H1 (cell line): Measurements from ENCODE around the gene MEF2D. TPM values are rescaled to one million over a fixed set of nuclear protein-coding genes. Genes with fewer than 3 reads are reported as not detected.

Source experiments
- CTCF ChIA-PET: fragments of 300-600 bp; sonication (Branson Sonifier 250); formaldehyde crosslinking; loops from one replicate; lab custom pipeline; 2021; ENCODE audit not compliant: partially characterized antibody; lab: Charles Lee
- POLR2A ChIA-PET: fragments of 300-600 bp; sonication (Branson Sonifier 250); formaldehyde crosslinking; loops from one replicate; lab custom pipeline; 2021; ENCODE audit warnings: inconsistent platforms; ENCODE audit not compliant: partially characterized antibody; lab: Charles Lee
- DNase-seq, 2 experiments: peaks; one replicate each; pipeline versions ENCODE4 v3.0.0 to v3.0.0-alpha.2; 2010 to 2022; ENCODE audit warnings: low spot score in 2 of 2, low read depth in 1 of 2, mixed read lengths in 1 of 2
- FAIRE-seq: peaks from 2 replicates; lab custom pipeline; 2011; peaks lifted over from hg19 to GRCh38; lab: Jason Lieb, UNC
- H2AFZ ChIP-seq: 2 replicates; pipeline ENCODE4 v1.8.1; 2012; ENCODE audit warnings: low read length, inconsistent platforms
- H2AK5ac ChIP-seq: 2 replicates; pipeline ENCODE4 v1.6.1; 2013; ENCODE audit warnings: low read depth, low read length
- H2BK120ac ChIP-seq: replicated peaks from 2 replicates; pipeline ENCODE3; 2013; ENCODE audit warnings: low read depth, low read length, inconsistent platforms
- H2BK12ac ChIP-seq: 2 replicates; pipeline ENCODE4 v1.6.1; 2013; ENCODE audit warnings: low read depth, low read length
- H2BK15ac ChIP-seq: 2 replicates; pipeline ENCODE4 v1.6.1; 2013; ENCODE audit warnings: low read length
- H2BK20ac ChIP-seq: 2 replicates; pipeline ENCODE4 v1.6.1; 2013; ENCODE audit warnings: low read length
- H2BK5ac ChIP-seq: 2 replicates; pipeline ENCODE4 v1.6.1; 2013; ENCODE audit warnings: low read depth, low read length
- H3K14ac ChIP-seq: 2 replicates; pipeline ENCODE4 v1.6.1; 2013; ENCODE audit warnings: inconsistent platforms; ENCODE audit not compliant: insufficient read length
- H3K18ac ChIP-seq: 2 replicates; pipeline ENCODE4 v1.6.1; 2013; ENCODE audit warnings: low read length; ENCODE audit errors: extremely low read depth
- H3K23ac ChIP-seq: 2 replicates; pipeline ENCODE4 v1.6.1; 2013; ENCODE audit warnings: inconsistent platforms; ENCODE audit not compliant: insufficient read length
- H3K23me2 ChIP-seq: 2 replicates; pipeline ENCODE4 v1.6.1; 2013; ENCODE audit warnings: low read depth, low read length
- H3K27ac ChIP-seq: 2 replicates; pipeline ENCODE4 v1.6.1; 2011; ENCODE audit warnings: low read depth, low read length, inconsistent platforms
- H3K27me3 ChIP-seq, 4 experiments: replicated peaks in 1 of 4; 1 replicate in 1 of 4; 2 replicates in 3 of 4; pipeline versions ENCODE4 v1.6.1 to v1.8.1; 2011 to 2013; ENCODE audit warnings: low read length in 3 of 4, mild to moderate bottlenecking in 3 of 4, inconsistent platforms in 2 of 4, mixed read lengths in 2 of 4, moderate library complexity in 1 of 4; ENCODE audit not compliant: control insufficient read depth in 3 of 4, insufficient read depth in 3 of 4; ENCODE audit errors: extremely low read depth in 1 of 4
- H3K36me3 ChIP-seq, 4 experiments: 2 replicates each; pipeline versions ENCODE4 v1.6.1 to v1.8.1; 2011 to 2013; ENCODE audit warnings: mild to moderate bottlenecking in 4 of 4, low read length in 3 of 4, moderate library complexity in 2 of 4, control low read depth in 1 of 4, inconsistent platforms in 1 of 4; ENCODE audit not compliant: insufficient read depth in 4 of 4, control insufficient read depth in 2 of 4
- H3K4ac ChIP-seq: replicated peaks from 2 replicates; pipeline ENCODE3; 2013; ENCODE audit warnings: low read length, low read depth, mixed read lengths, inconsistent platforms; ENCODE audit not compliant: insufficient read length
- H3K4me1 ChIP-seq, 4 experiments: replicated peaks in 1 of 4; 1 replicate in 1 of 4; 2 replicates in 3 of 4; pipeline versions ENCODE4 v1.6.1 to v1.8.1; 2011 to 2013; ENCODE audit warnings: low read length in 3 of 4, inconsistent platforms in 2 of 4, mixed read lengths in 1 of 4; ENCODE audit not compliant: insufficient read depth in 4 of 4, control insufficient read depth in 3 of 4
- H3K4me2 ChIP-seq, 2 experiments: 2 replicates each; pipeline versions ENCODE4 v1.6.1 to v1.8.1; 2011 to 2013; ENCODE audit warnings: low read depth in 2 of 2, low read length in 2 of 2, control low read depth in 1 of 2, inconsistent platforms in 1 of 2, mild to moderate bottlenecking in 1 of 2; ENCODE audit not compliant: insufficient read depth in 1 of 2
- H3K4me3 ChIP-seq, 4 experiments: fragments of 200-600, 300-600 bp in 1 of 4; sonication (generic), shearing (Covaris generic), sonication (Bioruptor Twin) in 1 of 4; 2 replicates each; pipeline versions ENCODE4 v1.5.1 to v1.8.1; 2011 to 2016; ENCODE audit warnings: low read length in 4 of 4, low read depth in 3 of 4, control low read depth in 2 of 4, inconsistent platforms in 2 of 4, mild to moderate bottlenecking in 2 of 4, mixed read lengths in 1 of 4, moderate library complexity in 1 of 4; ENCODE audit not compliant: insufficient read depth in 2 of 4; ENCODE audit errors: extremely low read depth in 1 of 4
- H3K56ac ChIP-seq: replicated peaks from 2 replicates; pipeline ENCODE3; 2013; ENCODE audit warnings: low read depth, mild to moderate bottlenecking, mixed read lengths, low read length, inconsistent platforms; ENCODE audit not compliant: insufficient read length
- H3K79me1 ChIP-seq: 2 replicates; pipeline ENCODE4 v1.6.1; 2013; ENCODE audit warnings: low read depth, low read length, control low read depth
- H3K79me2 ChIP-seq, 2 experiments: 2 replicates each; pipeline versions ENCODE4 v1.6.1 to v1.8.1; 2012 to 2013; ENCODE audit warnings: low read length in 2 of 2, mild to moderate bottlenecking in 2 of 2, inconsistent platforms in 1 of 2; ENCODE audit not compliant: insufficient read depth in 2 of 2, control insufficient read depth in 1 of 2
- H3K9ac ChIP-seq, 4 experiments: replicated peaks in 1 of 4; 1 replicate in 1 of 4; 2 replicates in 3 of 4; pipeline versions ENCODE4 v1.6.1 to v1.8.1; 2011 to 2013; ENCODE audit warnings: low read depth in 3 of 4, low read length in 3 of 4, control low read depth in 2 of 4, mild to moderate bottlenecking in 2 of 4, moderate library complexity in 2 of 4, inconsistent platforms in 1 of 4; ENCODE audit errors: extremely low read depth in 1 of 4
- H3K9me3 ChIP-seq, 2 experiments: 2 replicates each; pipeline versions ENCODE4 v1.6.1 to v1.8.1; 2012 to 2013; ENCODE audit warnings: mild to moderate bottlenecking in 2 of 2, moderate library complexity in 2 of 2, control low read depth in 1 of 2, inconsistent platforms in 1 of 2, low read depth in 1 of 2, low read length in 1 of 2, mixed read lengths in 1 of 2; ENCODE audit not compliant: insufficient read depth in 2 of 2
- H4K20me1 ChIP-seq, 2 experiments: replicated peaks in 1 of 2; 2 replicates each; pipeline versions ENCODE3 to v1.8.1; 2011 to 2013; ENCODE audit warnings: inconsistent platforms in 2 of 2, low read length in 2 of 2, mild to moderate bottlenecking in 1 of 2; ENCODE audit not compliant: insufficient read depth in 2 of 2, control insufficient read depth in 1 of 2
- H4K5ac ChIP-seq: 2 replicates; pipeline ENCODE4 v1.6.1; 2013; ENCODE audit warnings: low read length, low read depth, mixed read lengths, inconsistent platforms; ENCODE audit not compliant: insufficient read length
- H4K8ac ChIP-seq: 2 replicates; pipeline ENCODE4 v1.8.0; 2013; ENCODE audit warnings: mild to moderate bottlenecking, moderate library complexity, low read length, inconsistent platforms; ENCODE audit not compliant: insufficient read depth; ENCODE audit errors: extremely low read depth
- H4K91ac ChIP-seq: replicated peaks from 2 replicates; pipeline ENCODE3; 2013; ENCODE audit warnings: low read length, mixed read lengths, inconsistent platforms; ENCODE audit not compliant: insufficient read length
- CHD2 ChIP-seq: IDR thresholded peaks from 2 replicates; pipeline ENCODE4 v1.6.1; 2012; ENCODE audit warnings: low read length, improper control_type of control experiment
- EP300 ChIP-seq, 2 experiments: IDR thresholded peaks; 1 replicate in 1 of 2; 2 replicates in 1 of 2; pipeline ENCODE4 v1.6.1; 2011 to 2012; ENCODE audit warnings: low read depth in 2 of 2, low read length in 2 of 2, mild to moderate bottlenecking in 2 of 2, borderline replicate concordance in 1 of 2, inconsistent platforms in 1 of 2, moderate library complexity in 1 of 2
- FOSL1 ChIP-seq: IDR thresholded peaks from 2 replicates; pipeline ENCODE4 v1.6.1; 2011; ENCODE audit warnings: mild to moderate bottlenecking, low read depth, low read length, moderate library complexity; ENCODE audit not compliant: insufficient read depth
- GABPA ChIP-seq: IDR thresholded peaks from 2 replicates; pipeline ENCODE4 v1.6.1; 2011; ENCODE audit warnings: mild to moderate bottlenecking, low read length, moderate library complexity, borderline replicate concordance; ENCODE audit not compliant: insufficient read depth
- HDAC2 ChIP-seq, 2 experiments: fragments of 300-600 bp in 1 of 2; sonication (generic) in 1 of 2; IDR thresholded peaks; 2 replicates each; pipeline ENCODE4 v1.6.1; 2011 to 2012; ENCODE audit warnings: low read depth in 2 of 2, low read length in 2 of 2, mild to moderate bottlenecking in 2 of 2, moderate library complexity in 2 of 2, borderline replicate concordance in 1 of 2, inconsistent platforms in 1 of 2
- JUND ChIP-seq: IDR thresholded peaks from 2 replicates; pipeline ENCODE4 v1.6.1; 2011; ENCODE audit warnings: mild to moderate bottlenecking, improper control_type of control experiment, low read length
- NANOG ChIP-seq: IDR thresholded peaks from 2 replicates; pipeline ENCODE4 v1.6.1; 2011; ENCODE audit warnings: low read length, low read depth, mild to moderate bottlenecking, inconsistent platforms; ENCODE audit not compliant: insufficient read depth, poor library complexity, severe bottlenecking
- NRF1 ChIP-seq: IDR thresholded peaks from 2 replicates; pipeline ENCODE4 v1.6.1; 2011; ENCODE audit warnings: mild to moderate bottlenecking, low read depth, low read length, improper control_type of control experiment
- SIN3A ChIP-seq, 2 experiments: IDR thresholded peaks in 1 of 2; conservative IDR thresholded peaks in 1 of 2; 2 replicates each; pipeline ENCODE4 v1.6.1; 2011 to 2012; ENCODE audit warnings: low read length in 2 of 2, improper control_type of control experiment in 1 of 2, low read depth in 1 of 2, mild to moderate bottlenecking in 1 of 2
- SP4 ChIP-seq: IDR thresholded peaks from 2 replicates; pipeline ENCODE4 v1.6.1; 2012; ENCODE audit warnings: low read length, inconsistent platforms
- SUZ12 ChIP-seq: fragments of 200-600 bp; sonication (generic); IDR thresholded peaks from 2 replicates; pipeline ENCODE4 v1.6.1; 2012; ENCODE audit warnings: mild to moderate bottlenecking, inconsistent platforms, low read length, moderate library complexity, mixed read lengths
- WGBS, 2 experiments: shearing (Covaris generic) in 1 of 2; methylation state at CpG; one replicate each; pipeline versions ENCODE4 v1.1.6 to v1.1.7; 2013 to 2015; ENCODE audit warnings: low lambda C conversion rate in 2 of 2, mixed read lengths in 2 of 2, inconsistent platforms in 1 of 2, low coverage in 1 of 2, missing lambda C conversion rate in 1 of 2; ENCODE audit not compliant: insufficient replicate concordance in 2 of 2, insufficient coverage in 1 of 2, insufficient read length in 1 of 2; ENCODE audit errors: extremely low coverage in 1 of 2, missing lambda C conversion rate in 1 of 2; 5-methylcytosine and 5-hydroxymethylcytosine counted together
- polyA plus RNA-seq, 7 experiments: library from polyadenylated mRNA; depleted of rRNA in 3 of 7; stranded (reverse) in 5 of 7; unstranded in 2 of 7; fragments of >200 nt in 5 of 7; fragments of 200-250 nt in 2 of 7; gene quantifications; 1 replicate in 5 of 7; 2 replicates in 1 of 7; 4 replicates in 1 of 7; pipeline versions ENCODE4 v1.2.1 to v1.2.3, GENCODE V29; 2011 to 2013; ENCODE audit warnings: missing spikeins in 2 of 7, mixed read lengths in 2 of 7
- total RNA-seq: library from RNA; stranded (reverse); fragmentation: NEBNext Ultra II Directional; extraction: Animal tissue kit (Norgen Biotek cat#: 25700); gene quantifications from 2 replicates; pipeline ENCODE4 v1.2.1, GENCODE V29; 2021
- TF ChIP-seq, protein P1 (sequence below): IDR thresholded peaks from 2 replicates; pipeline ENCODE4 v1.6.1; 2012; ENCODE audit warnings: inconsistent platforms

The MEF2D gene
- total and polyA plus RNA-seq, 2 of the 8 experiments (the other 6 are each of a cell fraction or from before 2014, with no cell fraction given): 17.3 to 20.3 TPM

- Histone ChIP-seq H3K4me3 (peak overlapping the region in 2 of 4 experiments; percentile 10 to 46; a peak in 5 of 8 replicates), H3K79me1 (no peaks in the 10 kb centered on the region), H4K20me1 (peaks cover 2 to 10% of the 10 kb centered on the region in 2 experiments), H2AFZ (no peak overlapping the region), H2BK15ac (no peak overlapping the region), H2BK120ac (no peak overlapping the region), H2BK20ac (no peak overlapping the region), H4K5ac (no peak overlapping the region), H3K4ac (no peak overlapping the region), H3K27ac (no peak overlapping the region), H3K4me1 (peaks cover 6 to 26% (median 9%) of the 10 kb centered on the region in 4 experiments), H3K9me3 (no peaks in the 10 kb centered on the region), H4K91ac (no peak overlapping the region), H3K9ac (no peak overlapping the region), H3K23me2 (peaks cover 6% of the 10 kb centered on the region; the same call in 1 of the 2 replicates), H3K4me2 (peak overlapping the region; percentile 54 to 60), H3K18ac (no peak overlapping the region), H2AK5ac (no peak overlapping the region), H3K56ac (no peak overlapping the region), H3K36me3 (peaks cover 0 to 10% (median 0%) of the 10 kb centered on the region in 4 experiments; a peak in 1 of 8 replicates), H3K27me3 (peaks cover 69 to 98% (median 91%) of the 10 kb centered on the region in 4 experiments), H3K14ac (no peak overlapping the region), H3K79me2 (no peaks in the 10 kb centered on the region), H4K8ac (no peak overlapping the region), H3K23ac (no peak overlapping the region), H2BK12ac (no peak overlapping the region), H2BK5ac (no peak overlapping the region)
- 2% methylated on average over 14 of the region's 14 CpGs; no CpG with 5 or more reads in 1 of the 2 experiments for WGBS, 2 experiments
- ChIA-PET CTCF (interaction anchor here (0.8 to 5.4 kb wide), 6 partner anchors 17 to 84 kb away, joined by 3 to 185 read pairs (median 24); no protein-coding TSS in a partner anchor), POLR2A (interaction anchor here (0.7 to 3.9 kb wide), 7 partner anchors 10 to 59 kb away, joined by 3 to 23 read pairs (median 5); no protein-coding TSS in a partner anchor)
- FAIRE-seq: peak; percentile 93
- DNase-seq: peak in 1 of 2 experiments; percentile 77
- TF ChIP-seq SUZ12: no peak
- no peak for TF ChIP-seq NANOG
- TF ChIP-seq HDAC2 (IDR thresholded peaks at IDR 0.05; ENCODE audit: borderline replicate concordance in 1 of 2, low read depth in 2 of 2, low read length in 2 of 2): no peak
- TF ChIP-seq CHD2: no peak
- no peak for TF ChIP-seq JUND
- TF ChIP-seq, protein P1, sequence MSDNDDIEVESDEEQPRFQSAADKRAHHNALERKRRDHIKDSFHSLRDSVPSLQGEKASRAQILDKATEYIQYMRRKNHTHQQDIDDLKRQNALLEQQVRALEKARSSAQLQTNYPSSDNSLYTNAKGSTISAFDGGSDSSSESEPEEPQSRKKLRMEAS: 0 out of 2 replicates have a peak, but pooled peaks have one; percentile 21
- TF ChIP-seq EP300 (IDR thresholded peaks at IDR 0.05; ENCODE audit: borderline replicate concordance in 1 of 2, low read depth in 2 of 2, low read length in 2 of 2): no peak
- no peak for TF ChIP-seq GABPA
- 0 out of 4 replicates have a peak, but pooled peaks of 1 of the 2 experiments have one; percentile 60 for TF ChIP-seq SIN3A (conservative IDR thresholded peaks at IDR 0.05 in 1 of 2, IDR thresholded peaks at IDR 0.05 in 1 of 2; ENCODE audit: low read depth in 1 of 2, low read length in 2 of 2)
- TF ChIP-seq SP4: no peak
- no peak for TF ChIP-seq NRF1
- no peak for TF ChIP-seq FOSL1
Observed at GRCh38 chr1:156439777-156440183, 60.8 kb downstream of the MEF2D start.
